ENCODE measurements around the gene PLAC8L1. TPM values are rescaled to one million over a fixed set of nuclear protein-coding genes. Genes with fewer than 3 reads are reported as not detected.

Gene PLAC8L1
- polyA plus RNA-seq (2012; rRNA removed) = 0.21 and 0.55 TPM in 2 replicates
- polyA plus RNA-seq (2012; cell fraction: cytosol; rRNA removed) = 0.14 and 0.21 TPM in 2 replicates
- polyA plus RNA-seq (2012; cell fraction: nucleus; rRNA removed) = 4.9 and 15.0 TPM in 2 replicates

GRCh38 chr5:146105477-146105876 lies at the start of gene PLAC8L1:
Gene PLAC8L1, minus strand, starts transcription at chr5:146105577. Its CDS starts 1,266 bp downstream, at chr5:146104311.
- CTCF ChIA-PET = interaction anchor here (1.1 kb wide), 1 partner anchor 64 kb away, joined by 3 read pairs; no protein-coding TSS in a partner anchor
- Histone ChIP-seq H3K27ac (ENCODE audit: low read depth in 2 of 2, low read length in 1 of 2) (no peak within 1 kb of the TSS), H3K79me2 (ENCODE audit: insufficient read depth) (no peaks in the 10 kb centered on the region), H2AFZ (ENCODE audit: low read depth) (no peak within 1 kb of the TSS), H3K9me2 (no peaks in the 10 kb centered on the region), H3K4me3 (ENCODE audit: low read depth in 2 of 2, low read length in 1 of 2) (no peak within 1 kb of the TSS), H3K9me3 (no peaks in the 10 kb centered on the region), H4K20me1 (ENCODE audit: insufficient read depth) (no peaks in the 10 kb centered on the region), H3K27me3 (ENCODE audit: insufficient read depth) (no peaks in the 10 kb centered on the region), H3K4me1 (ENCODE audit: control insufficient read depth in 1 of 2, insufficient read depth in 2 of 2, low read depth in 1 of 2, low read length in 1 of 2) (no peaks in the 10 kb centered on the region), H3K9ac (no peak within 1 kb of the TSS), H3K4me2 (no peak within 1 kb of the TSS), H3K36me3 (replicated peaks in 1 of 2; ENCODE audit: control insufficient read depth in 1 of 2, insufficient read depth in 2 of 2, low read length in 1 of 2) (peaks cover 6 to 7% of the 10 kb centered on the region in 2 experiments), H3F3A (replicated peaks; ENCODE audit: insufficient read depth) (no peaks in the 10 kb centered on the region)
- TF ChIP-seq PBX3 (IDR thresholded peaks at IDR 0.05) (no peak), USF1 (IDR thresholded peaks at IDR 0.05; ENCODE audit: borderline replicate concordance, low read depth) (no peak), GABPA (IDR thresholded peaks at IDR 0.05; ENCODE audit: low read depth) (no peak)
- no peak for DNase-seq
- POLR2A ChIA-PET = no interaction called here
- 95% methylated on average over 2 of the region's 2 CpGs for WGBS (ENCODE audit: low lambda C conversion rate)

GRCh38 chr5:146151970-146152369 lies 46.6 kb upstream of the PLAC8L1 start:
- H3K9ac ChIP-seq = no peak overlapping the region
- no peaks in the 10 kb centered on the region for H3K4me1 ChIP-seq (ENCODE audit: control insufficient read depth in 1 of 2, insufficient read depth in 2 of 2, low read depth in 1 of 2, low read length in 1 of 2)
- H3K4me3 ChIP-seq (ENCODE audit: low read depth in 2 of 2, low read length in 1 of 2) = no peak overlapping the region
- no peaks in the 10 kb centered on the region for H3K27me3 ChIP-seq (ENCODE audit: insufficient read depth)
- no peak for TF ChIP-seq EP300 (IDR thresholded peaks at IDR 0.05; ENCODE audit: borderline replicate concordance in 1 of 2, low read depth in 1 of 2, low read length in 1 of 2)
- TF ChIP-seq, protein P1, sequence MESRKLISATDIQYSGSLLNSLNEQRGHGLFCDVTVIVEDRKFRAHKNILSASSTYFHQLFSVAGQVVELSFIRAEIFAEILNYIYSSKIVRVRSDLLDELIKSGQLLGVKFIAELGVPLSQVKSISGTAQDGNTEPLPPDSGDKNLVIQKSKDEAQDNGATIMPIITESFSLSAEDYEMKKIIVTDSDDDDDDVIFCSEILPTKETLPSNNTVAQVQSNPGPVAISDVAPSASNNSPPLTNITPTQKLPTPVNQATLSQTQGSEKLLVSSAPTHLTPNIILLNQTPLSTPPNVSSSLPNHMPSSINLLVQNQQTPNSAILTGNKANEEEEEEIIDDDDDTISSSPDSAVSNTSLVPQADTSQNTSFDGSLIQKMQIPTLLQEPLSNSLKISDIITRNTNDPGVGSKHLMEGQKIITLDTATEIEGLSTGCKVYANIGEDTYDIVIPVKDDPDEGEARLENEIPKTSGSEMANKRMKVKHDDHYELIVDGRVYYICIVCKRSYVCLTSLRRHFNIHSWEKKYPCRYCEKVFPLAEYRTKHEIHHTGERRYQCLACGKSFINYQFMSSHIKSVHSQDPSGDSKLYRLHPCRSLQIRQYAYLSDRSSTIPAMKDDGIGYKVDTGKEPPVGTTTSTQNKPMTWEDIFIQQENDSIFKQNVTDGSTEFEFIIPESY (IDR thresholded peaks at IDR 0.05; ENCODE audit: borderline replicate concordance, low read depth) = no peak
- no peak for TF ChIP-seq POLR2AphosphoS5 (IDR thresholded peaks at IDR 0.05; ENCODE audit: low read depth, low read length)
- H3K9me3 ChIP-seq = no peaks in the 10 kb centered on the region
- no peak for DNase-seq
- H4K20me1 ChIP-seq (ENCODE audit: insufficient read depth) = no peaks in the 10 kb centered on the region
- H3K9me2 ChIP-seq = no peaks in the 10 kb centered on the region
- H3K36me3 ChIP-seq (replicated peaks in 1 of 2; ENCODE audit: control insufficient read depth in 1 of 2, insufficient read depth in 2 of 2, low read length in 1 of 2) = peaks cover 84 to 86% of the 10 kb centered on the region in 2 experiments
- no peaks in the 10 kb centered on the region for H3K79me2 ChIP-seq (ENCODE audit: insufficient read depth)
- 75% methylated on average over 3 of the region's 3 CpGs for WGBS (ENCODE audit: low lambda C conversion rate)
- POLR2A ChIA-PET = no interaction called here
- no peak overlapping the region for H3K4me2 ChIP-seq
- CTCF ChIA-PET = no interaction called here
- H3F3A ChIP-seq (replicated peaks; ENCODE audit: insufficient read depth) = no peaks in the 10 kb centered on the region
- H3K27ac ChIP-seq (ENCODE audit: low read depth in 2 of 2, low read length in 1 of 2) = no peak overlapping the region
- H2AFZ ChIP-seq (ENCODE audit: low read depth) = no peak overlapping the region

- no peaks in the 10 kb centered on the region for H3K9me3 ChIP-seq
- TF ChIP-seq RAD21 (IDR thresholded peaks at IDR 0.05; ENCODE audit: low read length) = no peak
- TF ChIP-seq JUND (IDR thresholded peaks at IDR 0.05) = no peak
- POLR2A ChIA-PET = no interaction called here
- H3K36me3 ChIP-seq (replicated peaks in 1 of 2; ENCODE audit: control insufficient read depth in 1 of 2, insufficient read depth in 2 of 2, low read length in 1 of 2) = peaks cover 50 to 75% of the 10 kb centered on the region in 2 experiments
- no peaks in the 10 kb centered on the region for H3K79me2 ChIP-seq (ENCODE audit: insufficient read depth)
- no peak overlapping the region for H2AFZ ChIP-seq (ENCODE audit: low read depth)
- no peak for DNase-seq
- no peaks in the 10 kb centered on the region for H3K9me2 ChIP-seq
- no peaks in the 10 kb centered on the region for H3K4me1 ChIP-seq (ENCODE audit: control insufficient read depth in 1 of 2, insufficient read depth in 2 of 2, low read depth in 1 of 2, low read length in 1 of 2)
- H3K27me3 ChIP-seq (ENCODE audit: insufficient read depth) = no peaks in the 10 kb centered on the region
- no peak overlapping the region for H3K27ac ChIP-seq (ENCODE audit: low read depth in 2 of 2, low read length in 1 of 2)
- H3F3A ChIP-seq (replicated peaks; ENCODE audit: insufficient read depth) = peaks cover 7% of the 10 kb centered on the region
- H3K4me2 ChIP-seq = no peak overlapping the region
- WGBS (ENCODE audit: low lambda C conversion rate) = 90% methylated on average over 8 of the region's 8 CpGs
- H3K9ac ChIP-seq = no peak overlapping the region
- CTCF ChIA-PET = interaction anchor here (1.1 kb wide), 1 partner anchor 9 kb away, joined by 4 read pairs; no protein-coding TSS in a partner anchor
- H3K4me3 ChIP-seq (ENCODE audit: low read depth in 2 of 2, low read length in 1 of 2) = no peak overlapping the region
- no peaks in the 10 kb centered on the region for H4K20me1 ChIP-seq (ENCODE audit: insufficient read depth)
These were observed 32.6 kb upstream of the PLAC8L1 start for GRCh38 chr5:146137967-146138403.

All from SK-N-SH (cell line).